PC-9 (cell line): ENCODE measurements around the gene CNTN5. TPM values are rescaled to one million over a fixed set of nuclear protein-coding genes. Genes with fewer than 3 reads are reported as not detected.

Experiments used
- BruUV-seq: library from RNA; stranded (reverse); fragments of 400-500 nt; replicated peaks from 2 replicates; lab custom pipeline; 2021; lab: Mats Ljungman, UMichigan
- CTCF ChIA-PET: fragments of 300-600 bp; sonication (Branson Sonifier 250); formaldehyde crosslinking; loops from one replicate; lab custom pipeline; 2022; ENCODE audit warnings: antibody characterized with exemption; lab: Charles Lee
- POLR2A ChIA-PET: fragments of 300-600 bp; sonication (Branson Sonifier 250); formaldehyde crosslinking; loops from one replicate; lab custom pipeline; 2022; ENCODE audit warnings: antibody characterized with exemption; ENCODE audit not compliant: unreplicated experiment; lab: Charles Lee
- DNase-seq, 2 experiments: peaks; one replicate each; pipeline versions ENCODE4 v3.0.0 to v3.0.0-alpha.2; 2015 to 2022; ENCODE audit warnings: mixed read lengths in 1 of 2
- H2AFZ ChIP-seq: fragments of 200-600 bp; sonication (generic); 2 replicates; pipeline ENCODE4 v1.8.1; 2017; ENCODE audit warnings: antibody characterized with exemption
- H3F3A ChIP-seq: fragments of 200-600 bp; sonication (generic); 2 replicates; pipeline ENCODE4 v1.8.1; 2017; ENCODE audit warnings: antibody characterized with exemption, mild to moderate bottlenecking, low read depth; ENCODE audit not compliant: insufficient read depth
- H3K27ac ChIP-seq: fragments of 200-600 bp; sonication (generic); 2 replicates; pipeline ENCODE4 v1.6.1; 2016; ENCODE audit warnings: mixed run types
- H3K27me3 ChIP-seq: fragments of 200-600 bp; sonication (generic); 2 replicates; pipeline ENCODE4 v1.6.1; 2016; ENCODE audit warnings: low read depth, mixed run types; ENCODE audit not compliant: insufficient read depth
- H3K36me3 ChIP-seq: fragments of 200-600 bp; sonication (generic); 2 replicates; pipeline ENCODE4 v1.6.1; 2016; ENCODE audit warnings: low read depth, mixed run types
- H3K4me1 ChIP-seq: fragments of 200-600 bp; sonication (generic); replicated peaks from 2 replicates; pipeline ENCODE4 v1.6.1; 2016; ENCODE audit warnings: mixed run types; ENCODE audit not compliant: insufficient read depth
- H3K4me2 ChIP-seq: fragments of 200-600 bp; sonication (generic); 2 replicates; pipeline ENCODE4 v1.6.1; 2017; ENCODE audit warnings: mixed run types
- H3K4me3 ChIP-seq: fragments of 200-600 bp; sonication (generic); 2 replicates; pipeline ENCODE4 v1.6.1; 2016; ENCODE audit warnings: mixed run types
- H3K79me2 ChIP-seq: fragments of 200-600 bp; sonication (generic); 2 replicates; pipeline ENCODE4 v1.6.1; 2017; ENCODE audit warnings: low read depth, mixed run types
- H3K9me2 ChIP-seq: fragments of 200-600 bp; sonication (generic); 2 replicates; pipeline ENCODE4 v1.8.1; 2017; ENCODE audit warnings: mild to moderate bottlenecking; ENCODE audit not compliant: insufficient read depth
- H3K9me3 ChIP-seq: fragments of 200-600 bp; sonication (generic); 2 replicates; pipeline ENCODE4 v1.8.1; 2016; ENCODE audit warnings: low read depth; ENCODE audit not compliant: insufficient read depth
- H4K20me1 ChIP-seq: fragments of 200-600 bp; sonication (generic); 2 replicates; pipeline ENCODE4 v1.8.1; 2017; ENCODE audit not compliant: insufficient read depth
- CTCF ChIP-seq: fragments of 200-600 bp; sonication (generic); conservative IDR thresholded peaks from 2 replicates; pipeline ENCODE4 v1.6.1; 2017; ENCODE audit warnings: mixed run types, antibody characterized with exemption, mild to moderate bottlenecking, moderate library complexity
- EZH2 ChIP-seq: fragments of 200-600 bp; sonication (generic); IDR thresholded peaks from 2 replicates; pipeline ENCODE4 v1.8.0; 2017; ENCODE audit warnings: antibody characterized with exemption, low read depth
- intact Hi-C: fragments of 100-400 bp; cut with micrococcal nuclease; formaldehyde crosslinking; loops from one replicate; pipeline ENCODE4 v1.10.0; 2022; ENCODE audit not compliant: unreplicated experiment
- total RNA-seq: library from RNA; stranded (reverse); gene quantifications from 2 replicates; pipeline ENCODE4 v1.2.3, GENCODE V29; 2021

Gene CNTN5
- total RNA-seq, 1 experiment from 2014 or later, result not detected

DNA sequence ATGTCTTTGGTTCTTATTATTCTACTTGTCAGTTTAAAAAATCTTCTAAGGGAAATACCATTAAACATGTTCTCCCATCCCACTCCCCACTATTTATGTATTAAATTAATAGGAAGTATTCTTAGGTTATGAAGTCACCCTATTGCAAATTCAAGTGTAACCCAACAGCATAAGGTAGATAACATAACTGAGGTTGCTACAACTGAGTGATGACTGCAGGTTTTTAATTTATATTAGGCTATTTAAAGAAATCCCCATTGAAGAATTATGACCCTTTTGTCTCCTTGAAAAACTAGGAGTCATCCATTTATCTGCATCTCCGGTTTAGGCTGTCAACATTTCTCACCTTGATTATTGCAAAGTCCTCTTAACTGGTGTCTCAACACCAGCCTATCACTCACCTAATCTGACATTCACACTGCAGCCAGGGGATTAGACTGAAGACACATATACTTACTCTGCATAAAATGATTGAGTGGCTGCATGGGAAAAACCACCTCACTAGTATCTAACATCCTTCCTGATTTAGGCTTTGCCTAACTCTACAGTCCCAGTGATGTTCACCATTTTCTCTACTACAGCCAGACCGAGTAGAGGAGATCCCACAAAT, 649.4 kb downstream of the CNTN5 start:
- no peaks in the 10 kb centered on the region for H3K9me3 ChIP-seq
- no peaks in the 10 kb centered on the region for H3F3A ChIP-seq
- H2AFZ ChIP-seq, result no peak overlapping the region
- no TSS peak for BruUV-seq
- H3K4me3 ChIP-seq, result no peak overlapping the region
- no peaks in the 10 kb centered on the region for H4K20me1 ChIP-seq
- ChIA-PET POLR2A (no interaction called here), CTCF (no interaction called here)
- H3K4me2 ChIP-seq, result no peak overlapping the region
- no peaks in the 10 kb centered on the region for H3K79me2 ChIP-seq
- H3K36me3 ChIP-seq, result no peaks in the 10 kb centered on the region
- no peak for DNase-seq
- no peak for TF ChIP-seq CTCF
- no peak for TF ChIP-seq EZH2
- H3K27ac ChIP-seq, result no peak overlapping the region
- H3K4me1 ChIP-seq, result no peaks in the 10 kb centered on the region
- no peaks in the 10 kb centered on the region for H3K27me3 ChIP-seq
- intact Hi-C loops, result no loop called here
- no peaks in the 10 kb centered on the region; the same call in 1 of the 2 replicates for H3K9me2 ChIP-seq

DNA sequence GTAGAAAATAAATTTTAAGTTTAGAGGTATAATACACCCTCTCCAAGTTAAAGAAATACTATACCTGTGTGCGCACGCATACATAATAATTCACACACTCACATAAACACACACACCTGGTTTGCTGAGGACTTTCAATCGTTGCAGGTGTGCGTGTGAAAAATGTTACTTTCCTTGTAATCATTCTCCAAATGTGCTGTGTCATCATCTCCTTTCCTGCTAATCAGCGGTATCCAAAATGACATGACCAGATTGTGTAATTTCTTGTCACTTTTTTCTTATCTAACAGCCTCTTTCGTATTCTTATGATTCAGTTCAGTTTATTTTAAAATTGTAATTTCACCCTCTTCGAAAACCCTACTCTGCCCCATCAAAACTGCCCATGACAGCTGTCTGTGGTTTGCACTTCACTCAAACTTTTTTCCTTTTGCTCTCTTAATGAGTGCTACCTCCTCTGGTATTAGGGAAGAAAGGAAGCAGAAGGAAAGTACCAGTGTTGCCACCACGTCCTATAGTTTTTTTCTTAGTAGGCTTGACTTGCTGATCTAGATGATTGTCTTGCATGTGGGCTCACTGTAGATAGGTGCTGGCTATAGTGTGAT, 651.2 kb downstream of the CNTN5 start:
- Histone ChIP-seq H3K36me3 (no peaks in the 10 kb centered on the region), H3K27me3 (no peaks in the 10 kb centered on the region), H3K4me3 (no peak overlapping the region), H3K9me3 (no peaks in the 10 kb centered on the region), H4K20me1 (no peaks in the 10 kb centered on the region), H3K27ac (no peak overlapping the region), H3K4me2 (no peak overlapping the region), H2AFZ (no peak overlapping the region), H3K9me2 (no peaks in the 10 kb centered on the region; the same call in 1 of the 2 replicates), H3F3A (no peaks in the 10 kb centered on the region), H3K79me2 (no peaks in the 10 kb centered on the region), H3K4me1 (no peaks in the 10 kb centered on the region)
- ChIA-PET POLR2A (no interaction called here), CTCF (no interaction called here)
- no peak for DNase-seq
- intact Hi-C loops, result no loop called here
- no TSS peak for BruUV-seq
- TF ChIP-seq EZH2, result no peak
- TF ChIP-seq CTCF, result no peak

- intact Hi-C loops, result no loop called here
- no peaks in the 10 kb centered on the region for H3K36me3 ChIP-seq
- no peaks in the 10 kb centered on the region for H4K20me1 ChIP-seq
- TF ChIP-seq EZH2, result no peak
- TF ChIP-seq CTCF, result no peak
- no peaks in the 10 kb centered on the region for H3F3A ChIP-seq
- CTCF ChIA-PET, result no interaction called here
- POLR2A ChIA-PET, result no interaction called here
- no peak overlapping the region for H3K4me3 ChIP-seq
- H3K4me1 ChIP-seq, result no peaks in the 10 kb centered on the region
- H3K9me2 ChIP-seq, result no peaks in the 10 kb centered on the region
- no peaks in the 10 kb centered on the region for H3K9me3 ChIP-seq
- H3K79me2 ChIP-seq, result no peaks in the 10 kb centered on the region
- no peak overlapping the region for H2AFZ ChIP-seq
- no TSS peak for BruUV-seq
- no peak overlapping the region for H3K27ac ChIP-seq
- no peak overlapping the region for H3K4me2 ChIP-seq
- no peak for DNase-seq
- H3K27me3 ChIP-seq, result no peaks in the 10 kb centered on the region
These were observed 655.5 kb downstream of the CNTN5 start for GRCh38 chr11:99676292-99676691.
